Measurements from ENCODE around the gene SORBS1.
"Not testable (repeated sequence)": the region's sequence is repeated elsewhere in the genome, so short reads cannot be mapped to it uniquely, and the experiment has no call there.

Gene SORBS1

GRCh38 chr10:95480102-95480900, 80.9 kb downstream of the SORBS1 start:
- no peak for DNase-seq

- DNase-seq: no peak
Observed at GRCh38 chr10:95478935-95479334, 82.2 kb downstream of the SORBS1 start.

GRCh38 chr10:95478185-95478584, 83.0 kb downstream of the SORBS1 start:
- DNase-seq: no peak

- no peak for DNase-seq
Observed at GRCh38 chr10:95477175-95477520, 84.0 kb downstream of the SORBS1 start.

GRCh38 chr10:95476469-95477174, 84.5 kb downstream of the SORBS1 start:
- DNase-seq: no peak

- DNase-seq: no peak
Observed at GRCh38 chr10:95475827-95476468, 85.2 kb downstream of the SORBS1 start.

- no peak for DNase-seq
Observed at GRCh38 chr10:95475003-95475383, 86.2 kb downstream of the SORBS1 start.

GRCh38 chr10:95474228-95475002, 86.8 kb downstream of the SORBS1 start:
- no peak for DNase-seq

GRCh38 chr10:95472304-95473088, 88.7 kb downstream of the SORBS1 start:
- DNase-seq: no peak

GRCh38 chr10:95469676-95470075, 91.5 kb downstream of the SORBS1 start:
- DNase-seq: no peak

GRCh38 chr10:95469251-95469650, 91.9 kb downstream of the SORBS1 start:
- no peak for DNase-seq

GRCh38 chr10:95467642-95468041, 93.5 kb downstream of the SORBS1 start:
- DNase-seq: not testable (repeated sequence)

- DNase-seq: no peak
Observed at GRCh38 chr10:95467162-95467599, 94.0 kb downstream of the SORBS1 start.

- DNase-seq: no peak
Observed at GRCh38 chr10:95466436-95466835, 94.7 kb downstream of the SORBS1 start.

- no peak for DNase-seq
Observed at GRCh38 chr10:95464280-95464679, 96.9 kb downstream of the SORBS1 start.

GRCh38 chr10:95462740-95463667, 98.2 kb downstream of the SORBS1 start:
- DNase-seq: no peak

GRCh38 chr10:95461611-95462010, 99.6 kb downstream of the SORBS1 start:
- no peak for DNase-seq

- no peak for DNase-seq
Observed at GRCh38 chr10:95459446-95460045, 101.6 kb downstream of the SORBS1 start.

GRCh38 chr10:95458871-95459270, 102.3 kb downstream of the SORBS1 start:
- no peak for DNase-seq

GRCh38 chr10:95458014-95458413, 103.2 kb downstream of the SORBS1 start:
- DNase-seq: no peak

Measured in CD4-positive, alpha-beta T cell treated with Interleukin-1 beta for 1 hour (primary cell).